Stimulated activated CD4-positive, alpha-beta T cell treated with anti-CD3 and anti-CD28 coated beads, Interleukin-1b, Interleukin-23, amount 100 ng/mL, for 4 hours (primary cell): ENCODE data around the gene FYCO1.
A peak's percentile ranks its signal among the peaks of the same experiment; 100 is the strongest.

ENCODE experiments used
- DNase-seq, 2 donors: peaks; one replicate each; pipeline ENCODE4 v3.0.0-alpha.2; 2020; ENCODE audit warnings: low read depth in 2 of 2

The FYCO1 gene

DNA sequence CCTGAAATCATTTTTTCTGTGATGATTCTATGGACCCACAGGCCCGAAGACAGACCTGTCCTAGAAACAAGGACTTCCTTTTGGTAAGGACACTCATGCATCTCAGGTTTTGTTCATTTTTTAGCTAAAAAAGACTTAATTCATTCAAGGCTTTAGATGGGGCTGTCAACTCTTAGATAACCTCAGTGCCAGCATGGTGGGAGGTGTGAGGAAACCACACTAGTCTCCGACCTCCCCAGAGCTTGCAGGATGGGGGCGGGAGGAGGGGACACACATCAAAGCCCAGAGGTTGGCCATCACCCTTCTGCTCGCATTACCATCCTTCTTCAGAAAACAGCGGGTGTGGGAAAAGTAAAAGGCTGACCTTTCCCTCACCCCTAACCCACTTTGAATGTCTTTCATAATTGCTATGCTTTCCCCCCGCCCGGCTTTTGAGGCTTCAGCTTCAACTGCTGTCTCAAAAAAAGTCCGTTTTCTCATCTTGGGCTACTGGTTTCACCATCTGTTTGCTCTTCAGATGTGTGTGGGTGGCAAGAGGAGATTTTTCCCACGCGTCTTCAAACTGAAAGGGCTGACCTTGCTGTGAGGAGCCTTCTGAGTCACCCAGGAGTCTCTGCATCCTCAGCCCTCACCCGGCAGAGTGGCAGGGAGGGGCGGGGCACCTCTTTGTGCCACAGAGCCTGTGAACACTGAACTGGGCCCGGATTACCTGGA is 79.9 kb downstream of the FYCO1 start:
- peak; percentile 63 to 64 for DNase-seq

GRCh38 chr3:45915059-45915439 is 80.6 kb downstream of the FYCO1 start:
- DNase-seq = no peak

DNA sequence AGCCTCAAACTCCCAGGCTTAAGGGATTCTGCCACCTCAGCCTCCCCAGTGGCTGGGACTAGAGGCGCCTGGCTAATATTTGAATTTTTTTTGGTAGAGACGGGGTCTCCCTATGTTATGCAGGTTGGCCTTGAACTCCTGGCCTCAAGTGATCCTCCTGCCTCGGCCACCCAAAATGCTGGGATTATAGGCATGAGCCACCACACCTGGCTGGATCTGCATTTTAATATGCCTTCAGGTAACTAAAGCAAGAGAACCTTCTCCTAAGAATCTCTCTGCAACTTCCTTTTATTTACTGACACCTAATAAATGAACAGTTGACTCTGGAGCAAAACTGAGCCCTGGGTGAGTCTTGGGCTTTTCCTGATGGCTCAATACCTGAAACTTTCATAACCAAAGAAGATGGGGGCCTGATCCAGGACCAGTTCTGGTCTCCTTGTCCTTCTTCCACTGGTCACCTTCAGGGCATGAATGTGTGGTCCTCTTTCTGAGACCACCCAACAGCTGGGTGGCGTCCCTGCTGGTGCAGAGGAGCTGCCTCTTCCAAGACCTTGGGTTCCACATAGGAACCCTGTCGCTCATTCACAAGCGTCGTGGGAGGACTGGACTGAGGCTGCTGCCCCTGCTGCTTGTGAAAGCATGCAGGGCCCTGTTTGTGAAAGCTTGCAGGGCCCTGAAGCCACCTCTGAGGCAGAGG is 81.1 kb downstream of the FYCO1 start:
- DNase-seq = no peak

DNA sequence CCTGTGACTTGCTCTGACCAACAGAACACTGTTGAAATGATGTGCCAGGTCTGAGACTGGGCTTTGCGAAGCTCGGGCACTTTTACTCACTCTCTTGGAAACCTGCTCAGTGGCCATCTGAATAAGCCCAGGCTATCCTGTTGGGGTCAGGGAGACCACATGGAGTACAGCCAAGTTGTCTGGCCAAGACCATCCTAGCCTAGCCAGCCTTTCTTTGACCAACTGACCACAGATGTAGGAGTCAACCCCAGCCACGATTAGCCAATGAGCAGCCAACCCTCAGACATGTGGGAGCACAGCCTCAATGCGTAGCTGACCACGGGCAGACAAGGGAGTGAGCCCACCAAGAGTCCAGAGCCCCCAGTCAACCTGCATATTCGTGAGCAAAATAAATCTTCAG is 83.2 kb downstream of the FYCO1 start:
- no peak for DNase-seq

DNA sequence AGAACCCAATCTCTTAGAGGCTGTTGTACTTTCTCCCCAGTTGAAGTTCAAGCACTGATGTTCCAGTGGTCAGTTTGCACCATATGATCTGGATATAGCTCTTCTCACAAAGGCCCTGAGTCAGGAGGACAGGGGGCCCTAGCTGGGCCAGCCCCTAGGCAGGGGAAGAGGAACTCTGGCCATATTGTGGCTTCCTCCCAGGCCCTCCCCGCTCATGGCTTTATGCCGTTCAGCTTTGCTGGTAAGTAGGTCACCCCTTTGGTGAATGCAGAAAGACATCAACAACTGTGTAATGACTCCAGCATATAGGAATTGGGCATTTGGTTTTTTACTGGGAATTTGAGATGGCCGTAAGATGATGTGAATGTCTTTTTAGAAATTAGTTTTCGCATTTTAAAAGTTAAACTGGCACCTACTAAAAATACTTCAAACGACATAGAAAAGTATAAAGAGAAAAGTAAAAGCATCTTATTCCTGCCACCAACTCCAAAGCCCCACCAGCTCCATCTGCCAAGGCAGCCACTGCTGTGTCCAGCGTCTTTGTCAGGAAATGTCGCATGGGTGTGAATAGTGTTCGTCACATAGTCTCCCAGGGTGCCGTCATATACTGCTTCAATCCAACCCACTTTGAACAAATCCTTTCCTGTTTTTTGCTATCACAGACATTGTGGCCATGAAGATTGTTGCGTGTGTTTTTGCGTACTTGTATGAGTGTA is 84.0 kb downstream of the FYCO1 start:
- no peak for DNase-seq

DNA sequence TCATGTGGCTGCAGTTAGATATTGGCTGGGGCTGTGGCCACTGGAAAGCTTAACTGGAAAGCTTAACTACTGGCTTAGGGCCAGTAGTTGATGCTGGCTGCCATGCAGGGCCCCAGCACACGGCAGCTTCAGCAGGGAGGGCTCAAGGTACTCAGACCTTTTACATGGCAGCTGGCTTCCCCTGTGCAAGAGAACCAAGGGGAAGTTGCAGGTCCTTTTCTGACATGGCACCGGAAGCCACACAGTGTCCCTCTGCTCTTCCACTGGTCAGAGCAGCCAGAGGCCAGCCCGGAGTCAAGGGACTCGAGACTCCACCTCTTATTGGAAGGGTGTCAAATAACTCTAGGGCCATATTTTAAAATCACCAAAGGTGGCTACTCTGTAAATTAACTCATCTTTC is 84.7 kb downstream of the FYCO1 start:
- DNase-seq = no peak

DNA sequence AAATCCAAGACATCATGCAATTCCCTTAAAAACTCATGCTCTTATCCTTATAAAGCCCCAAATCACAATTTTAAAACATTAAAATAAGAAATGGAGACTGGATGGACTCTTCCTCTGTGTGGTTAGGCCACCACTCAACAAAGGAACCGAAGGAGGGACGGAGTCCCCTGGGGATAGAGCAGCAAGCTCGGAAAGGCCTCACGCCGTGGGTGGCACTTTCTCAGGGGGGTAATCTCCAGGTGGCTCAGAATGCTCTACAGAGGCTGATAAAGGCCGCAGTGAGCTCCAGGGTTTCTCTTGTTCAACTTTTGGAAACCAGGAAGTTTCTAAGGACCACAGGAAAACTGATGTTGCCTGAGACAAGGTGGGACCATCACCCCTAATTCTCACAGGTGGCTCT is 86.1 kb downstream of the FYCO1 start:
- no peak for DNase-seq

DNA sequence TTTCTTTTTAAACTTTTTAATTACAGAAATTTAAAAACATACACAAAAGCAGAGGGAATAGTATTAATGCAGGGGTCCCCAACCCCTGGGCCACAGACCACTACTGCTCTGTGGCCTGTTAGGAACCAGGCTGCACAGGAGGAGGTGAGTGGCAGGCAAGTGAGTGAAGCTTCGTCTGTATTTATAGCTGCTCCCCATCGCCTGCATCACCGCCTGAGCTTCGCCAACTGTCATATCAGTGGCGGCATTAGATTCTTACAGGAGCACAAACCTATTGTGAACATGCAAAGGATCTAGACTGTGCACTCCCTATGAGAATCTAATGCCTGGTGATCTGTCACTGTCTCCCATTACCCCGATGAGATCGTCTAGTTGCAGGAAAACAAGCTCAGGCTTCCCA is 86.9 kb downstream of the FYCO1 start:
- DNase-seq = no peak

DNA sequence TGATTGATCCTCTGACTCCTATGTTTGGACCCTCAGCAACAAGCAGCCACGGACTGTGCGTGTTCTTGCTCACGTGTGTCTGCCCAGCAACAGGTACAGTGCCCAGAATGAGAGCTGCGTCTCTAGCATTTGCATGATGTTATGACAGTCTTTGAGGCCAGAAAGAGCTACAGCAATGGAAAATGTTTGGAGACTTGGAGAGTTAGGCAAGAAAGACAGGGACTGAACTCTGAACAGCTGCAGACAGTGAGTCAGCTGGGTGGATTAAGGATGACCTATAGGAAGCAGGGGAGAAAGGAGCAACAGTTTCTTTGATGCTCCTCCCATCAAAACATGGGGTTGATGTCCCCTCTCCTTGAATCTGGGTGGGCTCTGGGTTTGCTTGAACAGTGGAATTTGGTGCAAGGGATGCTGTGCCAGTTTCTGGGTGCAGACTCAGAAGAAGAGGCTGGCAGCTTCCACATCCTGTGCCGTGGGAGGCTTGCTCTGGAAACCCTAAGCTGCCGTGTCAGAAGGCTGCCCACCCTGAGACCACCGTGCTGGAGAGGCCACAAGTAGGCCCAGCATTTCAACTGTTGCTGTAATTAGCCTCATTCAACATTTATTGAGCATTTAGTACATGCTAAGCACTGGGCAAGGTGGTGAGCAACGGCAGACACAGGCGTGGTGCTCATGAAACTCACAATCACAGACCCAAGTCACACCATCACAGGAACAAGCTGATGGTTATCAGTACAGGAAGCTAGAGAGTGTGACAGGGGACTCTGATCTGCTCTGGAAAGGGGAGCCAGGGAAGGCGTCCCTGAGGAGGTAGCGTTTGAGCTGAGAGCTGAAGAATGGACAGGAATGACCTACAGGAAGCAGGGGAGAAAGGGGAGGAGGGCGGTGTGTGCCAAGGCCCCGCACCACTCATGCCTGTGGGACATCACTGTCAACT is 87.6 kb downstream of the FYCO1 start:
- DNase-seq = no peak

- DNase-seq = no peak
Measured at GRCh38 chr3:45906681-45907407, 88.8 kb downstream of the FYCO1 start.

DNA sequence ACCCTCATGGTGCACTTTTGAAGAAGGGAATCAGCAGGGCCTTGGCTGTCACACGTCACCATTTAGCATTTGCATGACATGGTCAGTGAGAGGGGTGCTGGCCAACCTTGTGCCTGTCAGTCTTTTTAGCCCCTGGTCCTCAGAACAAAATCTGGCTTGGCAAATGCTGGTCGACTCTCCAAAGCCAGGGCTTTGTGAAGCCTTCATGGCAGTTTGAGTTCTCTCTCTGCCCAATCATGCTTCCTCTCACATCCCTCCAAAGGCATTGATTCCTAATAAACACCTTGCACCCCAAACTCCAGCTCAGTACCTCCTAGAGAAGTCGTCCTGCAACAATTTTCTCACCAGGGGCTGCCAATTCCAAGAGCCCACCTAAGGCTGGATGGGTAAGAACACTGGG is 89.9 kb downstream of the FYCO1 start:
- DNase-seq = no peak

DNA sequence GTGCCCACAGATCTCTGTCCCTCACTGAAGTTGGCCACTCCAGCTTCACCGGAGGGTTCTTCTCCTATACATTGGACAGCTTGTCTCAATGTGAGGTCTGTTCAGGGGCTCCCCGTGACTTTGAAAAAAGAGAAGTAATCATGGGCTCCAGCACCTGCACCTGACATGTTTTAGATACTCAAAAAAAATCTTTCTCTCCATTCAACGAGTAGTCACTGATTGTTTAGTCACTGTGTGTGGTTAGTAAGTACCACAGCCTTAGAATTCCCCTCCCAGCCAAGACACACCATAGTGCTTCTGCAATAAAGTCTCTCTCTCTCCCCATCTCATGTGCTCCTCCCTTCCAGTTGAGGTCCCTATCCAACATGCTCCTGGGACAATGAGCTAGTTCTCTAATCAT is 90.7 kb downstream of the FYCO1 start:
- DNase-seq = no peak

DNA sequence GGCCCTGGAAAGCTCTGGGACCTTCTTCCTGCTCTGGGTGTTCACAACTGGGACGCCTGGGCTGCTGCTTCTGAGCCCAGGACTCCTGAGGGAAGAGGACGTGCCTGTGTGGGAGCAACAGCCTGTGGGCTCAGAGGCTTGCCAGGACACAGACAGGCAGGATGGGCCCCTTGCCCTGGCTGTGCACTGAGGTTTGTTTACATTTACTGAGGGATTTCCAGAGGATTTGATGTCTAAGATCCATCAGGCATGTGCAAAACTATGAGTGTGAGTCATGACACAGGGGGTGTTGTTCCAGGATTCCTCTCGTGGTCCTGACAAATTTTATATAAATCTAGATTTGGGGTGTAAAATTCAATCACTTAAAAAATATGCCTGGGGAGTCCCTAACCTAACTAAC is 98.7 kb downstream of the FYCO1 start:
- DNase-seq = no peak

DNA sequence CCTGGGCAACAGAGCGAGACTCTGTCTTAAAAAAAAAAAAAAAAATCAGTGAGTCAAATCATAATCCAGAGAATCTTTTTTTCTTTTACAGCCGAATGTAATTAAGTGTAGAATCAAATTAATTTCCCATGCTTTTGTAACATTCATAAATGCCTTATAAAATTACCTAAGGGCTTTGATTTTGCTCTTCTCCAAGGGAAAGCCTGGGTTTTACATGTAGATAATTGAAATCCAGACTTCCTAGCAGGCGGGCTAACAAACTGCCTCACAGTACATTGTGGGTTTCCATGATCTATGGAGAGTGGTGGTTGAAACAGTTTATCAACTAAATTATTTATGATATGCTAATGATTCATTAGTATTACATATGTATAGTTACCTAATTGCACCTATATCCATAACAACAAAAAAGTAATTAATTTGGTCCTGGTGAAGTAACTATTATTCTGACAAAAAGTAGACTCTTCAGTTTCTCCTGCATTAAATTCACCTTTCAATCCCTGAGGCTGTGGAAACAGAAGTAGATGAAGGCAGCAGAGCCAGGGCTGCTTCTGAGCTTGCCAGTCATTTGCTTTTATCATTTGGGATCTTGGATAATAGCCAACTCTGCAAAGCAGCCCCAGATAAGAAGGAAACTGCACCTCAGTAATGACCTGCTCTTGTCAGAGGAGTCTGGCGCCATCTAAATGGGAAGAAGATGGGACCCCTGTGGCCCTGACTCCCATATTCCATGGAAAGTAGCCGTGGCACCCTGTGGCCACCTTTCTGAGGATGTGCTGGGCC is 99.7 kb downstream of the FYCO1 start:
- no peak for DNase-seq

- DNase-seq = no peak
Measured at GRCh38 chr3:45894015-45894414, 101.6 kb downstream of the FYCO1 start.

DNA sequence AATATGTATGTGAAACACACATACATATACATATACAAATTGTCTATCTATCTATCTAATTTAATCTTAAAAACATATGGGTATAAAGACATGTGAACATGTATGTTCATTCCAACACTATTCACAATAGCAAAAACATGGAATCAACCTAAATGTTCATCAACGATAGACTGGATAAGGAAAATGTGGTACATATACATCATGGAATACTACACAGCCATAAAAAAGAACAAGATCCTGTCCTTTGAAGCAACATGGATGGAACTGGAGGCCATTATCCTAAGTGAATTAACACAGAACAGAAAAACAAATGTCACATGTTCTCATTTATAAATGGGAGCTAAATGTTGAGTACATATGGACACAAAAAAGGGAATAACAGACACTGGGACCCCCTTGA is 103.5 kb downstream of the FYCO1 start:
- no peak for DNase-seq

DNA sequence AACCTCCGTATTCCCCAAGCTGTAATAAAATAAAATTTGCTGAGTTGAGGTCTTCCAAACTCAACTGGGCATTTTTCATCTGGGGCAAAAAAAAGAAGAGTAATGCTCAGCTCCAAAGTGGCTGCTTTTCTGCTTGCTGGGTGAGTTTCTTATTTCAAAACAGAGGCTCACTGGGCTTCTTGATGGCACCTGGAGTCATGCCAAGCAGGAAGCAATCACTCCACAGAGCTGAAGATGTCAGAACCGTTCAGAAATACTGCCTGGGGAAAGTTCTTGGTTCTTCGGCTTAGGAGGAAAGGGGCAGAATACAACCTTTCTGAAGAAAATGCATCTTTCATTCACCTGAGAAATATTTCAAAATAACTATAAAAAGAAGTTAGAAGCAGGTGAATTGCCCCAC is 105.2 kb downstream of the FYCO1 start:
- no peak for DNase-seq

DNA sequence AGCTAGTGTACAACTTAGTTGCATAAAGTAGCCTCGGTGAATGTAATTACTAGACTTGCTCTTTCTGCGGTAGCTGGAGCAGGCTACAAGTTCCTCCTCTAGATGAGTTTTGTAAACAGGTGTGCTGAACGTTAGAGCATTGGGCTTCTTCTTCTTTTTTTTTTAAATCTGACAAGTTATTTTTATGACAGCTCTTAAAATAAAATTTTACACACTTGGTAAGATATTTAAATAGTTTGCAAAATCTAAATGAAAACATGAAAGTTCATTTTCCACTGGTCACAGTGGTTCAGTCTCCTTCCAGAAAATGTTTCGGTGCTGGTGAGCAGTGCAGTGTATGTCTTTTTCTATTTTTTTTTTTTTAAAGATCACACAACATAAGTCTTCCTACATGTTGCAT is 106.3 kb downstream of the FYCO1 start:
- no peak for DNase-seq

DNA sequence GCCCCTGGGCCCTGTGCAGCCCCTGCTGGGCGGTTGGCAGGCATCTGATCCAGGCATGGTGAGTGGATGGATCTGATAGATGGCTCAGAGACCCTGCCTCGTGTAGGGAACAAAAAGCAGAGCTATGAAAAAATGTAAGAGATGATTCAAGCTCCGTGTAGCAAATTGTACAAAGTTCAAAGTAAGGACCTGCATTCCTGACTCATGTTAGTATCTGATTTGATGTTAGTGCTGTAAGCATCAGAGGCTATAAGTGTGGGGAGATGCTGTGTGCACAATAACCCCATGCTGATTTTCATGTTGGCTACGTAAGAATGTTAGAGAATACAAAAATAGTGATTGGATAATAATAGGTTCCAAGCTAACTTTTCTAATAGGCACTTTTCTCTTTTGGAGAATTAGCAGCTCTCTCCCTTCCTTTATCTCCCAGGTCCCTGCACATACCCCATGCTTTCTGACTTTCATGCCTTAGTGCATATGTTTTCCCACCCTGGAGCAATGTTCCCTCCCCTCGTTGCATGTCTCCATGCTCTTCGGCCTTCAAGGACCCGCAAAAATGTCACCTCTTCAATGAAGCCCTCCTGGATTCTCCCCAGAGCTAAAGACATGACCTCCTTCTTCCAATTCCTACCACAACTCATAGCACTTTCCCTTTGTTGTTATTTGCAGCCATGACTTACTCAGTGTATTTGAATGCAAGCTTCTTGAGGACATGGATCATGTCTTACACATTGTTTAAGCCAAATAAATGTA is 107.7 kb downstream of the FYCO1 start:
- DNase-seq = no peak

DNA sequence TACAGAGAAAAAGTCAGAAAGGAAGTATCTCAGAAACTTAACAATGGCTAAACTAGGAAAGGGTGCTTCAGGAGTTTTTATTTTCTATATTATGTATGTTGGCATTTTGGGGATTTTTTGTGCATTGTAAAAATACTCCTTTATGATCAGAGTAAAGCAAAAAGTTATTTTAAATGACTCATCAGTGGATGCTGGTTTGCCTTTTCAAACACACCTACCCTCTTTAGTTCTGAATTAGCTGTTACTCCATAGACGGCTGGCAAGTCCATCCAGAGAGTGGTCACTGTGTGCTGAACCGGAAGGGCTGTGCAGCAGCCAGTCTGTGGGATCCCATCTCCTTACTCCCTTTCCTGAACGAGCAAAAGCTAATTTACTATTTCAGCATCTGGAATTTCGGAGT is 108.3 kb downstream of the FYCO1 start:
- no peak for DNase-seq
